ENCODE data around the gene NTSR1.

GRCh38 chr20:62734881-62735280, 26.2 kb downstream of the NTSR1 start:
- TF ChIP-seq CTCF (IDR thresholded peaks at IDR 0.05) (no peak), EZH2 (IDR thresholded peaks at IDR 0.05; ENCODE audit: borderline replicate concordance, insufficient read depth, low read depth, low read length, poor library complexity, severe bottlenecking) (no peak)

All from B cell (primary cell).